ENCODE measurements around the gene MYF5.

MYF5 gene

DNA sequence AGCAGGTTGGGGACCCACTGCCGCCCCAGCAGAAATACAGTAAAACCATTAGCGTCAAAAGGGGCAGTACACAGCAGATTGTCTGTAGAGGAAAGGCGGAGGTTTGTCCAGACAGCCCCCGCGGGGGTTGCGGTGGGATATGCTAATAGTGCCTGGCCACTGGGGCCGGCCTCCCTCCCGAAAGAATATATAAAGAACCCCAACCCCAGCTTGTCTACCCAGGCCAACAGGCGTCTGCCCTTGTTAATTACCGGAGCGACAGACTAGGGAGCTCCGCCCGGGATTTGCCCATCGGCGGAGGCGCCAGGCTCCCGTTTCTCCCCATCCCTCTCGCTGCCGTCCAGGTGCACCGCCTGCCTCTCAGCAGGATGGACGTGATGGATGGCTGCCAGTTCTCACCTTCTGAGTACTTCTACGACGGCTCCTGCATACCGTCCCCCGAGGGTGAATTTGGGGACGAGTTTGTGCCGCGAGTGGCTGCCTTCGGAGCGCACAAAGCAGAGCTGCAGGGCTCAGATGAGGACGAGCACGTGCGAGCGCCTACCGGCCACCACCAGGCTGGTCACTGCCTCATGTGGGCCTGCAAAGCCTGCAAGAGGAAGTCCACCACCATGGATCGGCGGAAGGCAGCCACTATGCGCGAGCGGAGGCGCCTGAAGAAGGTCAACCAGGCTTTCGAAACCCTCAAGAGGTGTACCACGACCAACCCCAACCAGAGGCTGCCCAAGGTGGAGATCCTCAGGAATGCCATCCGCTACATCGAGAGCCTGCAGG lies at the start of gene MYF5:
Gene MYF5 (plus strand): TSS at position 217 of the 774 bp plus-strand sequence. CDS start 152 bp downstream, at position 369.
- no peak for TF ChIP-seq GATA3 (IDR thresholded peaks at IDR 0.05; ENCODE audit: low read depth, low read length)
- no peak for TF ChIP-seq GATA2 (IDR thresholded peaks at IDR 0.05; ENCODE audit: low read depth, low read length)

- TF ChIP-seq GATA2 (IDR thresholded peaks at IDR 0.05; ENCODE audit: low read depth, low read length) (no peak), GATA3 (IDR thresholded peaks at IDR 0.05; ENCODE audit: low read depth, low read length) (no peak)
Observed at GRCh38 chr12:80670214-80670613, 46.5 kb upstream of the MYF5 start.

- TF ChIP-seq GATA3 (IDR thresholded peaks at IDR 0.05; ENCODE audit: low read depth, low read length): no peak
- no peak for TF ChIP-seq GATA2 (IDR thresholded peaks at IDR 0.05; ENCODE audit: low read depth, low read length)
Observed at GRCh38 chr12:80676856-80677255, 39.9 kb upstream of the MYF5 start.

DNA sequence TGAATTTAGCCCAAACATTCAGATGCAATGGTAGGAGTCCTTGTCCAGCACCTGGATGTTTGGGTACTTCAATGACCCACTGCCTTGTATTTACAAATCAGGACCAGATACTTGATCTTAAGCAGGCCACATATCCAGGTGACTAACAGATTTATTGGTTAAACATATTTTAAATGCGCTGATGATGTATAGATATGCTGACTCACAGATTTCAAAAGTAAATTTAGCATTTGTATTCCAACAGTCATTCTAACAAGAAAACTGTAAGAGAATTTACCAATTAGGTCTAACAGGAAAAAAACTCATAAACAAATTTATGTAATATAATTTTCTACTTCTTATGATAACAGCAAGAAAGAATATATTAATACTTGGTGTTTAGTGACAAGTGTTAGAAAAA lies 38.7 kb upstream of the MYF5 start:
- TF ChIP-seq GATA2 (IDR thresholded peaks at IDR 0.05; ENCODE audit: low read depth, low read length): no peak
- TF ChIP-seq GATA3 (IDR thresholded peaks at IDR 0.05; ENCODE audit: low read depth, low read length): no peak

GRCh38 chr12:80679346-80680131 lies 37.2 kb upstream of the MYF5 start:
- TF ChIP-seq GATA2 (IDR thresholded peaks at IDR 0.05; ENCODE audit: low read depth, low read length): no peak
- no peak for TF ChIP-seq GATA3 (IDR thresholded peaks at IDR 0.05; ENCODE audit: low read depth, low read length)

DNA sequence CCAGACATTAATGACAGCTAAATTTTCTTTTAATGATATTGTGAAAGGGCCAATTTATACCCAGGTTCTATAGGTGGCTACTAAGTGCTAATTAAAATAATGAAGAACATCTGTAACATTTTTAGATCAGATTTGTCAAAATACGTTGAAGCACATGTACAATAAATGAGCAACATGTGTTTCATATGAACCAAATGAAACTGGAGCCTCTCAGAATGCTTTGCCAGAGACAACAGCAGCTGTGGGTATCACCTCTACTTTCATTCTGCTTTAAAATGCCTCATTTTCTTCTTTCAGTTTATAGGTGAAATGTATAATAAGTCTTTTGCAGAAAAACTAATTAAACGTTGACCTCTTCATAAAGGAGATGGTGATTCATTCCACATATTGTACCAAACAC lies 35.4 kb upstream of the MYF5 start:
- TF ChIP-seq GATA3 (IDR thresholded peaks at IDR 0.05; ENCODE audit: low read depth, low read length): no peak
- no peak for TF ChIP-seq GATA2 (IDR thresholded peaks at IDR 0.05; ENCODE audit: low read depth, low read length)

GRCh38 chr12:80681786-80682185 lies 34.9 kb upstream of the MYF5 start:
- TF ChIP-seq GATA2 (IDR thresholded peaks at IDR 0.05; ENCODE audit: low read depth, low read length) (no peak), GATA3 (IDR thresholded peaks at IDR 0.05; ENCODE audit: low read depth, low read length) (no peak)

DNA sequence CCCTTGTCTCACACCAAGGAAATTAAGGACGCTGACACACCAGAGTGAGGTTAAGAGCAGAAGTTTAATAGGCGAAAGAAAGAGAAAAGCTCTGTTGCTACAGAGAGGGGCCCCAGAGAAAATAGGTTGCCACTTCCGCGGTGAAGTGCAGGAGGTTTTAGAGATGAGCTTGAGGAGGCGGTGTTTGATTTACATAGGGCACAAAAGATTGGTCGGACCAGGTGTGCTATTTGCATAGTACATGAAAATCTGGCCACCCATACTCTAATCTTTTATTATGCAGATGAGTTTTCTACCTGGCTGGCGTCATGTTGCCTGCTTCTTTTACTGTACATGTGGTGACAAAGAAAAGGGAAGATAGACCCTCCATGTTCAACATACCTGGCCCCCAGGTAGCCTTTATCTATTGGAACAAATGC lies 32.6 kb upstream of the MYF5 start:
- no peak for TF ChIP-seq GATA2 (IDR thresholded peaks at IDR 0.05; ENCODE audit: low read depth, low read length)
- TF ChIP-seq GATA3 (IDR thresholded peaks at IDR 0.05; ENCODE audit: low read depth, low read length): no peak

- no peak for TF ChIP-seq GATA3 (IDR thresholded peaks at IDR 0.05; ENCODE audit: low read depth, low read length)
- TF ChIP-seq GATA2 (IDR thresholded peaks at IDR 0.05; ENCODE audit: low read depth, low read length): no peak
Observed at GRCh38 chr12:80690090-80690489, 26.6 kb upstream of the MYF5 start.

DNA sequence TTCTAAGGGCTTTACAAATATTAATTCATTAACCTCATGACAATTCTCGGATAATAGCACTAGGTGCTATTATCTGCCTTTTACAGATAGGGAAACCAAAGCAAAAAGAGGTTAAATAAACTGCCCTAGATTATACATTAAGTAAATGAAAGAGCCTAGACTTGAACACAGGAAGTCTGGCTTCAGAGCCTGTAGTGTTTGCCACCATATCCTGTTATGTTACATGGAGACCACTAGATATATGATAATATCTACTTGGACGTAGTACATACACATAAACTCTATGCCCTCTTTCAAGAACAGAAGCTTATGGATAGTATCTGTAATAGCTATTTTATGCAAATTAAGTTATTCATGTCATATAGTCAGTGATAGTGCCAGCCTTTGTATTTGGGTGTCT lies 26.2 kb upstream of the MYF5 start:
- TF ChIP-seq GATA3 (IDR thresholded peaks at IDR 0.05; ENCODE audit: low read depth, low read length) (no peak), GATA2 (IDR thresholded peaks at IDR 0.05; ENCODE audit: low read depth, low read length) (no peak)

- TF ChIP-seq GATA3 (IDR thresholded peaks at IDR 0.05; ENCODE audit: low read depth, low read length) (no peak), GATA2 (IDR thresholded peaks at IDR 0.05; ENCODE audit: low read depth, low read length) (no peak)
Observed at GRCh38 chr12:80692114-80692513, 24.6 kb upstream of the MYF5 start.

DNA sequence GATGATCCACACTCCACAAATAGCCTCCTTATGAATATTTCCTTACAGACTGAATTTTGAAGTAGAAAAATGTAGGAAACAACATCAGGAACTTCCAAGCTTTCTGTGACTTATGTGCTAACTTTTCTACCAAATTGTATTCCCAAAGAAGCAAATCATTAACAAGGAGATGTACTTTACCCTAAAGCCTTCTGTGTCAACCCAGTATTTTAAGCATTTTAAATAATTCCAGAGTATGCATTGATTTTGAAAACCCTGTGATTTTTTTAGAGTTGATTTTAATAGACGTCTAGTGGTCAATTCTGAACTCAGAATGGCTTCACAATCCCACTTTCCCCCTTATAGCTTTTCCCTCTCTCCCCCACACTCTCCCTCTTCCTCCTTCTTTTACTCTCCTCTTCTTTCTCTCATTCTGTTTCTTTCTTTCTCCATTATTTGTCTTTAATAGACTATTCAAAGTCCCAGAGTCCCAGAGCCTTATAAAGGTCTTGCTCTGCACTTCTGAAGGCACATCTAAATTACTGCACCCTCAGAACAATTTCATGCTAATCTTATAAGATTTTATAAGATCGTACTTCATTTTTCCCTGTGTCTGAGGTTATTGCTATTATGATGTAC lies 19.3 kb upstream of the MYF5 start:
- TF ChIP-seq GATA3 (IDR thresholded peaks at IDR 0.05; ENCODE audit: low read depth, low read length): no peak
- no peak for TF ChIP-seq GATA2 (IDR thresholded peaks at IDR 0.05; ENCODE audit: low read depth, low read length)

DNA sequence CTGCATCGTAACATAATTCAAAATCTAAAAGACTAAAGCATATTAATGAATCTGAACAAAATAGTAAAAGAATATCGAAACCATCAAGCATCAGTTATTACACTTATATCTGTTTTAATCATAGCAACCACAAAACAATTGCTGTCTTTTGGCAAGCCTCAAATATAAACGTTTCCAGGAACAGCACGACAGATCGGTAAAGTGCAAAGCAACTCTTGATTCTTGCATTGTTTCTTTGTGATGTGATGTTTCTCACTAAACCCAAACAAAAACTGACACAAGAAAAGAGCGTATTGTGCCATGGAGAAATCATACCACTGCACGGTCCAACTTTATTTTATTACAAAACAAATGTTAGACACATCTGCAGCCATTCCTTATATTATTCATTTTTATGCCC lies 18.5 kb upstream of the MYF5 start:
- TF ChIP-seq GATA2 (IDR thresholded peaks at IDR 0.05; ENCODE audit: low read depth, low read length): no peak
- no peak for TF ChIP-seq GATA3 (IDR thresholded peaks at IDR 0.05; ENCODE audit: low read depth, low read length)

DNA sequence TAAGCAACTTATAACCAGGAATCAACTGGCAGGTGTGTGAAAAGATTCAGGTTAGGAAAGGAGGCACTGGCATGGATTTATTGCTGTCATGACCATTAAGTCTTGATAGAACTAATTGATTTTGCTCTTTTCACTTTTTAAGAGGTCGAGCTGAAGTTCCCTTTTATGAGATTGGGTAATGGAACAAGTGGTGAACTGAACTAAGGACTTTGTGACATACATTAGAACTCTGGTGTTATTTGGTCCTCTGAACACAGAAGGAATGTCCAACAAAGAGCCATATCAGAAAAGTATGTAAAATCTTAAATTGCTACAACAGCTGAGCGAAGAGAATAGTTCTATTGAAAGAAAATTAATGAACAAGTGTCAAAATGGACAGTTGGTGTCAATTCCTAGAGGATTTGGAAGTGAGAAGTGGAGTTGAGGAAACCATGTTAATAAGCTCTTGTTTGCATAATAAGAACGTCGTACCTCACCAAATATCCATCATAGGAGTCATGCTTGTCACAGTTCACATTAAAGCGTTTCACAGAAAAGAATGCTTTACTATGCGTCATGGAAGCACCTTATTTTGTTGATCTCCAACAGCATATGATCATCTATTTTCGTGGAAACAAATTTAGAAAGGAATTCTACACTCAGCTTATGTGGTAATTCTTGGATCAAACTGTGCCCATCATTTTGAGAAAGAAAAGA lies 17.7 kb upstream of the MYF5 start:
- TF ChIP-seq GATA3 (IDR thresholded peaks at IDR 0.05; ENCODE audit: low read depth, low read length): no peak
- TF ChIP-seq GATA2 (IDR thresholded peaks at IDR 0.05; ENCODE audit: low read depth, low read length): no peak
